Activated CD4-positive, alpha-beta T cell treated with anti-CD3 and anti-CD28 coated beads, Interleukin-2, amount 10 ng/mL, durations not matched to agents 24 days and 14 days (primary cell): ENCODE measurements around the gene CABLES2. TPM values are rescaled to one million over a fixed set of nuclear protein-coding genes. Genes with fewer than 3 reads are reported as not detected.

ENCODE experiments used
- DNase-seq: peaks from one replicate; pipeline ENCODE4 v3.0.0; 2022
- H3K27ac Mint-ChIP-seq: one replicate; pipeline ENCODE4 v1.8.0; 2022; ENCODE audit warnings: mild to moderate bottlenecking, mixed read lengths
- H3K27me3 Mint-ChIP-seq: one replicate; pipeline ENCODE4 v1.8.0; 2022; ENCODE audit warnings: mixed read lengths
- H3K36me3 Mint-ChIP-seq: one replicate; pipeline ENCODE4 v1.8.0; 2022; ENCODE audit warnings: low read depth, mild to moderate bottlenecking, mixed read lengths
- H3K4me1 Mint-ChIP-seq: one replicate; pipeline ENCODE4 v1.8.0; 2021; ENCODE audit warnings: mixed read lengths
- H3K4me3 Mint-ChIP-seq: one replicate; pipeline ENCODE4 v1.8.0; 2022; ENCODE audit warnings: mild to moderate bottlenecking, moderate library complexity, mixed read lengths
- H3K9me3 Mint-ChIP-seq: one replicate; pipeline ENCODE4 v1.8.0; 2021; ENCODE audit warnings: mixed read lengths
- intact Hi-C: fragments of 100-400 bp; cut with micrococcal nuclease; formaldehyde crosslinking; loops from one replicate; pipeline ENCODE4 v1.15.1; 2023
- total RNA-seq: library from RNA; stranded (reverse); gene quantifications from 2 replicates; pipeline ENCODE4 v1.2.3, GENCODE V29; 2022

The CABLES2 gene
- total RNA-seq, 1 donor from 2014 or later: 13.5 TPM

DNA sequence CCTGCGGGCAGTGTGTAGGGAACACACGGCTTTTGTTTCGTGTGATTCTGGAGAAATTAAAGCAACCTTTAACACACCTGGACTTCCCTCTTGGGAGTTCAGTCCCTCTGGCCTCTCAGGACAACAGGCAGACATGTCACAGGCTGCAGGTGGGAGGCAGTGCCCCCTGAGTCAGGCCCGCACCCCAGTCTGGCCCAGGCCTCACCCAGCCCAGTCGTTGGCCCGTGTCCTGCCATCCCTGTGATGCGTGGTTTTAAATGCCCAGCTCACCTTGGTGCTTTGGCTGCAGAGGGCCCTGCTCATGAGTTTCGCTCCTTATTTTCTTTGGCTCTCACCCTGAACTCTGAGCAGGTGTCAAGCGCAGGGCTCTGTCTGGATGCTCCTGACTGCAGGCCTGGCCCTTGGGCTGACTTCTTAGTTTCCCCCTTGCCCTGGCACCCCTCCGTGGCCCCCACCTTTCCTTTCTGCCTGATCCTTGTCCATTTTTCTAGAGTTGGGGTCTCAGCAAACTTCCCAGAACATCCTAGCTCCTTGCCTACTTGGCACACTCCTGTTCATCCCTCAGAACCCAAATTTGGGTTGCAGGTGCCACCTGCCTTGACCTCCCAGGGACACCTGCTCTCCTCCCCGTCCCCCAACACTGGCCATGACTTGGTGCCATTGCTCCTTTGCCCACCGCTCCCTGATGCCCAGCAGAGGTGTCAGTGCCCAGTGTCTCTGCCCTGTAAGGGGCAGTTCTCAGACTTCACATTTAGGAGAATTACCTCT lies 2.2 kb upstream of the CABLES2 start:
- DNase-seq: no peak
- Mint-ChIP-seq H3K36me3 (no peaks in the 10 kb centered on the region), H3K27me3 (no peaks in the 10 kb centered on the region), H3K4me1 (peaks cover 24% of the 10 kb centered on the region), H3K4me3 (no peak overlapping the region), H3K9me3 (no peaks in the 10 kb centered on the region), H3K27ac (no peak overlapping the region)
- intact Hi-C loops: loop anchor here (5.0 kb wide), 2 partner anchors 107 to 208 kb away; partner anchors contain the start of gene ADRM1

DNA sequence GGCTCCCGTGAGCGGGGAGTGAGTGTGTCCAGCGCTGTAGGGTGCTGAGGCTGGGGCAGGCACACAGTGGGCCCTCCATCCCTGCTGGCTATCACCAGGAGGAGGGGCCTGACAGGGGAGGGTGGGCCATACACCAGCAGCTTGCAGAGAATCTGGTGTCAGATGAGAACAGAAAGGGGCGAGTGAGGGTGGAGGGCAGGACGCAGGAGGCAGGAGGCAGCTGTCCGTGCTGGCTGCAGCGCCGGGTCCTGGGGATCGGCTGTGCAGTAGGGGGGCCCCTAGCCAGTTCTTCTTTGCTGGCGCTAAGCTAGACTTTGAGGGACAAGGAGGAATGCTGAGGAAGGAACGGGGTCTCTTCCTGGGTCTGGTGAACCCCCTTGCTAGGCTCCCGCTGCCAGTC lies 1.6 kb upstream of the CABLES2 start:
- DNase-seq: no peak
- H3K36me3 Mint-ChIP-seq: no peaks in the 10 kb centered on the region
- H3K4me1 Mint-ChIP-seq: peaks cover 24% of the 10 kb centered on the region
- H3K4me3 Mint-ChIP-seq: no peak overlapping the region
- intact Hi-C loops: loop anchor here (5.0 kb wide), 2 partner anchors 106 to 209 kb away; partner anchors contain the start of gene ADRM1
- H3K9me3 Mint-ChIP-seq: no peaks in the 10 kb centered on the region
- H3K27me3 Mint-ChIP-seq: no peaks in the 10 kb centered on the region
- no peak overlapping the region for H3K27ac Mint-ChIP-seq

DNA sequence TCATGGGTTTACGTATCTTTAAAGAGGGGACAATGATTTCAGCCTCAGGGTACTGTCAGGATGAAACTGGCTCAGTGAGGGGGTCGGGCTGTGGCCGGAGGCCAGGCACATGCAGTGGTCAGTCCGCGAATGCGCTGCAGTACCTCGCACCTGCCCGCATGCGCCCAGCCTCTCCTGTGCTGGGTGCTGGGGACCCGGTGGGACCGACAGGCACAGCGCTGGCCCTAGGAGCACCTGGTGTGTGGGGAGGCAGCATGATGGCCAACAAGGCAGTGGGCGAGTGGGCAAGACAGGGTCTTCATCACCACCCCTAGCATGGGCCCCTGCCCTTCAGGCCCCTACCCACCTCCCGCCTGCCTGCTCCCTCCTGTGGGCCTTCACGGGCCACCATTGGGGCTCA lies 970 bp upstream of the CABLES2 start:
- Mint-ChIP-seq H3K27ac (peak overlapping the region; percentile 89), H3K27me3 (no peaks in the 10 kb centered on the region), H3K4me3 (peak overlapping the region; percentile 84), H3K4me1 (peaks cover 24% of the 10 kb centered on the region), H3K9me3 (no peaks in the 10 kb centered on the region), H3K36me3 (no peaks in the 10 kb centered on the region)
- DNase-seq: no peak
- intact Hi-C loops: loop anchor here (5.0 kb wide), 2 partner anchors 106 to 209 kb away; partner anchors contain the start of gene ADRM1

DNA sequence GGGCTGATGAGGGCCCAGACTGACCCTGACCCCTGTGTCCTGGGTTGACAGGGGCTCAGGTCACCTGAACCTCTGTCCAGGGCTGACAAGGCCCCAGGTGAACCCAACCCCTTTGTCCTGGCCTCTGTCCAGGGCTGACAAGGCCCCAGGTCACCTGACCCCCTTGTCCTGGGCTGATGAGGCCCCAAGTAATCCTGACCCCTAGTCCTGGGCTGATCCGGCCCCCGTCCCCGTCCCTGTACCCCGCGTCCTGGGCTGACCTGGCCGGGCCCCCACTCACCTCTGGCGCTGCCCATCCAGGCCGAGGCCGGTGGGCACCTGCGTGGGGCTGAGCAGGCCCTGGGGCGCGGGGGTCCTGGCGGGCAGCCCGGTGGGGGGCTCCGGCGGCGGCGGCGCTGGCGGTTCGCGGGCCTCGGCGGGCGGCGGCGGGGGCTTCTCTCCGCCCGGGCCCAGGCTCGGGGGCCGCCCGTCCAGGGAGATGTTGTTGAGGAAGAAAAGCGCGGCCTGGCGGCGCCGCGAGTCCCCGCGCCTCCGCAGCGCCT lies 379 bp downstream of the CABLES2 start:
- no peaks in the 10 kb centered on the region for H3K9me3 Mint-ChIP-seq
- H3K27ac Mint-ChIP-seq: peak overlapping the region; percentile 41
- H3K27me3 Mint-ChIP-seq: no peaks in the 10 kb centered on the region
- H3K4me3 Mint-ChIP-seq: peak overlapping the region; percentile 87
- peaks cover 24% of the 10 kb centered on the region for H3K4me1 Mint-ChIP-seq
- intact Hi-C loops: loop anchor here (1.0 to 5.0 kb wide), 4 partner anchors 19 to 385 kb away; partner anchors contain the start of genes ADRM1 and RPS21
- peaks cover 2% of the 10 kb centered on the region for H3K36me3 Mint-ChIP-seq
- no peak for DNase-seq

DNA sequence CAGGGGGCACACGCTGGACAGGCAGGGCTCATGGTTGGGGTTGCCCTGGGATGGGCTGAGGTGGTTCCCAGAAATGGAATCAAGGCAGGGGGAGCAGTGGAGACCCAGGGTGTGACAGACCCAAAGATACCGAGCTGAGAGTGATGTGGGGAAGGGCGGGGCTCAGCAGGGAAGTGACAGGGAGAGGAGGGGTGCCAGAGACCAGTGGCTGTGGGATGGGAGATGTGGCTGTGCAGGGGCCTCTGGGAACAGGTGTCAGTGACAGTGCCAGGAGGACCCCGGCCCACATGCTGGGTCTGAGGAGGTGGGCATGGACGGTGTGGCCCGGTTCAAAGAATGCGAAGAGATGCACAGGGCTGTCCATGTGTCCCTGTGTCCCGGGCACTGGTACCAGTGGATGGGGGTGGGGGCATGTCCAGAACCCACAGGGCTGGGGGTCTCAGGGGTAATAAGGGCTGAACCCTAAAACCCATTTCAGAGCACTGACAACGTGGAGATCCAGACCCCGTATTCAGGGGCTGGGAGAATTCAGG lies 1.0 kb downstream of the CABLES2 start:
- Mint-ChIP-seq H3K36me3 (peaks cover 2% of the 10 kb centered on the region), H3K4me3 (peak overlapping the region; percentile 87), H3K27me3 (no peaks in the 10 kb centered on the region), H3K4me1 (peaks cover 24% of the 10 kb centered on the region), H3K9me3 (no peaks in the 10 kb centered on the region), H3K27ac (peak overlapping the region; percentile 83)
- DNase-seq: peak; percentile 67
- intact Hi-C loops: loop anchor here (5.0 kb wide), 2 partner anchors 104 to 211 kb away; partner anchors contain the start of gene ADRM1

DNA sequence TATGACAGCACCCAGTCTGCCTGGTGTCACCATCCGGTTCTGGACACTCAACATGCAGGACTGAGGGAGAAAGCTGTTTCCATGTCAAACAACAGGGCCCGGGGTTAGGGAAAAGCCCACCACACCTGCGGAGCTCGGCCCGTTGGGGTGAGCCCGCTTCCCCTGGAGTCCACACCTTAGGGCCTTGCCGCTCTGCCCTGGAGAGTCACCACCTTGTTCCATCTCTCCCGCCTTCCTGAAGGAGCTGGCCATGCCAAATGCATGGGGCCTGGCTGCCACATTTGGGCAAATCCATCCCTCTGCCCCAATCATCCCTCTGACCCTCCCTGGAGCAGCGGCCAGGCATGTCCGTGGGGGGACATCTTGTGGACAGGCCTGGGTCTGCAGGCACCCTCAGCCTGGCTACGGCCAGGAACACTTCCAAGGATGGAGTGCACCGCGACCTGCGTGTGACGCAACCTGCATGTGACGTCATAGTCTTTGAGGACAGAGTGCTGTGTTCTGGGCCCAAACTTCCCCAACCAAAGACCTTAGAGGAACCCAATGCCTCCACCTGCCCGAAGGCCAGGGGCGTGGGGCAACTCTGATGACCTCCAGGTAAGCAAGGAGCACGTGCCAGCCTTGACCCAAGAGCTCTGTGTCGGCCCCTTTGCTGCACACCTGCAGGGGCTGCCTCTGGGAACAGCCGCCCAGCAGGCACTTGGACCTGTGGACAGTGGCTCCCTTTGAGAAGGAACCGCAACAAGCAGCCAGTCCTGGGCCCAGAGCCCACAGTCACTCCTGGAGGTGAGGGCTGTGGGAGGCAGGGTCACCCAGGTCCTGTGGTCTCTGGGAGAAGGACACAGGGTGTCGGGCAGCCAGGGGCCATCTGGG lies 1.7 kb downstream of the CABLES2 start:
- no peaks in the 10 kb centered on the region for H3K9me3 Mint-ChIP-seq
- DNase-seq: no peak
- H3K4me1 Mint-ChIP-seq: peaks cover 24% of the 10 kb centered on the region
- peak overlapping the region; percentile 83 for H3K27ac Mint-ChIP-seq
- peaks cover 2% of the 10 kb centered on the region for H3K36me3 Mint-ChIP-seq
- intact Hi-C loops: loop anchor here (5.0 kb wide), 2 partner anchors 103 to 212 kb away; partner anchors contain the start of gene ADRM1
- no peaks in the 10 kb centered on the region for H3K27me3 Mint-ChIP-seq
- H3K4me3 Mint-ChIP-seq: peak overlapping the region; percentile 87

DNA sequence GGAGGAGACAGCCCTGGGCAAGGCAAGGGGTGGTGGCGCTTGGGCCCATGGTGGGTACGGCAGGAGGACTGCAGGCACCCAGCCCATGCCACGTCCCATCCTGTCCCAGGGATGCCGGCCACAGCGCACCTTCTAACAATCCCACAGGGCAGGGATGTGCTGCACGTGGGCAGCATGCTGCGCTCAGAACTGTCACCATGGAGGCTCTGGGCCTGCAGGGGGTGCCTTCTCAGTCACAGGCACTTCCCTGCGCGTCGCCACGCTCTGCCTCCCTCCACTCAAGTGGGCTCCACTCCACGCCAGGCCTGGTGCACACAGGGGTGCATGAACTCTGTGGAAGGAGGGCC lies 2.4 kb downstream of the CABLES2 start:
- intact Hi-C loops: loop anchor here (5.0 kb wide), 2 partner anchors 102 to 213 kb away; partner anchors contain the start of gene ADRM1
- Mint-ChIP-seq H3K27ac (no peak overlapping the region), H3K4me1 (peaks cover 18% of the 10 kb centered on the region), H3K27me3 (no peaks in the 10 kb centered on the region), H3K9me3 (no peaks in the 10 kb centered on the region), H3K36me3 (peaks cover 2% of the 10 kb centered on the region), H3K4me3 (no peak overlapping the region)
- DNase-seq: no peak

DNA sequence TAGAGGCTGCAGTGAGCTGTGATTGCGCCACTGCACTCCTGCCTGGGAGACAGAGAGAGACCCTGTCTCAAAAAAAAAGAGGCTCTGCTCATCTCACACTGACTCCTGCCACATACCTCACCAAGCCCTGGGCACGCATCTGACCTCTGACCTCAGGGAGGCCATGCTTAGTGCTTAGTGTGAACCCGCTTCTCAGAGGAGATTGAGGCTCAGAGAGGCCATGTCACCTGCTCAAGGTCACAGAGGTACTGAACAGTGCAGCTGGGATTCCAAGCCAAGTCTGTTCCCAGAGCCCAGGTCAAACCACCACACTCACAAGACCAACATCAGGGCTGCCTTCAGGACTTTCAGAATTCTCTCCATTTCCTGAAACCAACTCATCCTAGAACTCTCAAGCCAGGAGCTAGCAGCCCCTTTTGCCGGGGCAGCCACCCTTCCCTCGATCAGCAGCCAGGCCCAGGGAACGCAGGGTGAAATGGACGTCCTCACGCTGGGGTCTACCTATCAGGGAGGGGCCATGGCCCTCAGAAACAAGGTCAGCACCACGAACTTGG lies 2.9 kb downstream of the CABLES2 start:
- peaks cover 2% of the 10 kb centered on the region for H3K36me3 Mint-ChIP-seq
- H3K27ac Mint-ChIP-seq: no peak overlapping the region
- DNase-seq: no peak
- H3K4me1 Mint-ChIP-seq: peaks cover 13% of the 10 kb centered on the region
- peak overlapping the region; percentile 10 for H3K4me3 Mint-ChIP-seq
- H3K9me3 Mint-ChIP-seq: no peaks in the 10 kb centered on the region
- no peaks in the 10 kb centered on the region for H3K27me3 Mint-ChIP-seq
- intact Hi-C loops: no loop called here

DNA sequence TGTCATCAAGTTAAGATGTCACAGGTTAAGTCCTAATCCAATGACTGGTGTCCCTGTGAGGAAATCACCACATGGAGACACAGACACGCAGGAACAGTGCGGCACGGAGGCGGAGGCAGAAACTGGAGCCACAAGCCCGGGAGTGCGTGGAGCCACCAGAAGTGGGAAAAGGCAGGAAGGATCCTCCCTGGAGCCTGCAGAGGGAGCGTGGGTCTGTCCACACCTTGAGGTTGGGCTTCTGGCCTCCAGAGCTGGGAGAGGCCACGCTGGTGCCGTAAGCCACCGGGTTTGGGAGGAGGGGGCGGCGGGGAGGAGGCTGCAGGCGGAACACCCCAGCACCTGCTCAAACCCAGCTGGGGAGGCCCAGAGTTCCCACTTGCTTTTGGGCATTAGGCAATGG lies 3.8 kb downstream of the CABLES2 start:
- DNase-seq: no peak
- H3K27ac Mint-ChIP-seq: no peak overlapping the region
- H3K4me3 Mint-ChIP-seq: peak overlapping the region; percentile 11
- intact Hi-C loops: no loop called here
- peaks cover 13% of the 10 kb centered on the region for H3K4me1 Mint-ChIP-seq
- H3K9me3 Mint-ChIP-seq: no peaks in the 10 kb centered on the region
- H3K27me3 Mint-ChIP-seq: no peaks in the 10 kb centered on the region
- H3K36me3 Mint-ChIP-seq: peaks cover 2% of the 10 kb centered on the region

DNA sequence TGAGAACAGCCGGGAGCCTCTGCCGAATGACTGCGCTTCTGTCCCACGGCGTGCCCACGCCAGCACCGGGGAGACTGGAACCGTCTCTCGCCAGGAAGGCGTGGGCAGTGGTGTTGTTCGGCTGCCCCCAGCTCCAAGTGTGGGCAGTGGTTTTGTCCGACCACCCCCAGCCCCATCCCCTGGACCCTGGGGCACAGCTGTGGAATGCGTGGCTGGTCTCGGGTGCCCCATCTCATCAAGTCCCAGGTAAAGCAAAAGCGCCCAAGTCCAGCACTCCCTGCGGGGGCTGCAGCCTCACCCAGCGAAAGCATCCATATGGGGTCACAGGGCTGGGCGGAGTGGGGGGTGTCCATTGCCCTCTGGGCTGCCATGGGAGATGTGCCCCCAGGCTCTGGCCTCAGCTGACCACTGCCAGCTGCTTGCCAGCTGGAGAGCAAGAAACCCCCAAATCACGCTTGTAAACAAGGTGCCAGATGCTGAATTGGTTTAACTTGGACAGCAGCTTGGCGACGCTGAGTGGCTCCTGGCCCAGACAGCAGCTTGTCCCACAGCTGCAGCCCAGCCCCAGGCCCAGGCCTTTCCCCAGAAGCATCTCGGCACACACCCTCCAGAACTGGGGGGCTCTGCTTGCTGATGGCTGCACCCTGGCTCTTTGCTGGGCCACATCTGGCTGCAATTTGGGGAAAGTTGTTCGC lies 4.5 kb downstream of the CABLES2 start:
- intact Hi-C loops: no loop called here
- Mint-ChIP-seq H3K27ac (no peak overlapping the region), H3K36me3 (peaks cover 8% of the 10 kb centered on the region), H3K9me3 (peaks cover 7% of the 10 kb centered on the region), H3K27me3 (no peaks in the 10 kb centered on the region), H3K4me3 (no peak overlapping the region), H3K4me1 (peaks cover 12% of the 10 kb centered on the region)
- no peak for DNase-seq

DNA sequence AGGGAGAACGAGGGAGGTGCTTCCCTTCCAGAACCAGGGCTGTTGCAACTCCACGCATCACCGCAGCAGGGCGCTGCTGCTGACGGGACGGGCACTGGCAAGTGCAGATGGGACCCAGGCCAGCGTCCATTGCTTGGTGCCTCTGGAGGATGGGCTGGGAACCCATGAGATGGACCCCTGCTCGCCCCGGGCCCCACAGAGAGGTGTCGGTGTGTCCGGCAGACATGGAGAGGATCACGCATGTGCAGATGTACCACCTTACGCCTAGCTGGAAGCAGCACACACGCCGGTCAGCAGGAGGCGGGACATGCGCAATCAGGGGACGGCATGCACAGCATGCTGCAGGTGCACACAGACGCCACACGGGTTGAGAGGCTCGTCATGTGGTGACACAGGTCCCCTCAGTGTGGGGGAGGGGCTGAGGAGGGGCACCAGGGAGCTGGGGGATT lies 5.7 kb downstream of the CABLES2 start:
- intact Hi-C loops: no loop called here
- H3K4me3 Mint-ChIP-seq: no peak overlapping the region
- H3K27ac Mint-ChIP-seq: no peak overlapping the region
- H3K4me1 Mint-ChIP-seq: peaks cover 12% of the 10 kb centered on the region
- H3K9me3 Mint-ChIP-seq: peaks cover 8% of the 10 kb centered on the region
- H3K27me3 Mint-ChIP-seq: no peaks in the 10 kb centered on the region
- peaks cover 15% of the 10 kb centered on the region for H3K36me3 Mint-ChIP-seq
- no peak for DNase-seq

DNA sequence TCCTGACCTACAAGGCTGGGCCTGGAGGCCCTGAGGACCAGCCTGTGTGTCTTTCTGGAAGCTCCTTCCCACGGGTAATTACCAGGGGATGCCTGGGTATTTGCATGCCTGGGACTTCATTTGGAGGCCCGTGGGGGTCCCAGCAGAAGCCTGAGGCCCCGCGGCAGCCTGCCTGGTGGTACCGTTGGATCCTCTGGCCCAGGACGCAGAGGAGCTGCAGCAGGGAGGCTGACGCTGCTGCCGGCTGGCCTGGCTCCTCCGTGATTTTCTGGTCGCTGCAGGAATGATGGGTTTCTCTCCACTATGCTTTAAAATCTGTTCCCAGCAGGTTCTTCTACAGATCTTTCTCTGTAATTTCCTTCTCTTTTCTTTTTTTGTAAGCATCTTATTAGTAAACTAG lies 6.5 kb downstream of the CABLES2 start:
- H3K4me3 Mint-ChIP-seq: no peak overlapping the region
- H3K27me3 Mint-ChIP-seq: no peaks in the 10 kb centered on the region
- DNase-seq: no peak
- H3K4me1 Mint-ChIP-seq: peaks cover 6% of the 10 kb centered on the region
- H3K36me3 Mint-ChIP-seq: peaks cover 17% of the 10 kb centered on the region
- intact Hi-C loops: no loop called here
- H3K9me3 Mint-ChIP-seq: peaks cover 8% of the 10 kb centered on the region
- no peak overlapping the region for H3K27ac Mint-ChIP-seq

DNA sequence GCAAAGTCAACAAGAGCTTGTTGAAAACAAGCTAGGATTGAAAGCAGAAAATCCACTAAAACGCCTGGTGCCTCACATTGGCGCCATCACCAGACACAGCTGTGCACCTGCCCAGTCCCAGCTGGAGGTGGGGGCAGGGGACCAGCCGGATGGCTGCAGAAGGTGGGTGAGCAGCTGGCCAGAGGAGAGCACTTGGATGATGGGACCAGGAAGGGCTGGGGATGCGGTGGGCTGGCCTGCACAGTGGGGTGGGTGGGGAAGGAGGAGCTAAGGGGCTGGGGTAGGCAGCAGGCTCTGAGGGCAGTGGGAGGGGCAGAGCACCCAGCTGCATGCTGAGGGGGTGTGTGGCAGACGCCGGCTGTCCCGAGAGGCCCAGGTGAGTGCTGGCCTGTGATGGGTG lies 7.1 kb downstream of the CABLES2 start:
- no peaks in the 10 kb centered on the region for H3K27me3 Mint-ChIP-seq
- H3K4me3 Mint-ChIP-seq: no peak overlapping the region
- H3K4me1 Mint-ChIP-seq: peaks cover 2% of the 10 kb centered on the region
- DNase-seq: no peak
- H3K9me3 Mint-ChIP-seq: peaks cover 8% of the 10 kb centered on the region
- intact Hi-C loops: no loop called here
- H3K36me3 Mint-ChIP-seq: peaks cover 18% of the 10 kb centered on the region
- no peak overlapping the region for H3K27ac Mint-ChIP-seq
